Heart right ventricle (tissue), 16 donors: ENCODE data around the gene ACTN4. TPM values are rescaled to one million over a fixed set of nuclear protein-coding genes. Genes with fewer than 3 reads are reported as not detected.
A peak's percentile ranks its signal among the peaks of the same experiment; 100 is the strongest.

Experiments used
- ATAC-seq, 8 donors: fragments of 200-7000 bp; cut with Tn5 transposase; one replicate each; pipeline ENCODE4 v1.9.1; 2020; ENCODE audit warnings: mild to moderate bottlenecking in 8 of 8, moderate library complexity in 8 of 8, moderate number of reproducible peaks in 1 of 8
- DNase-seq, 2 donors: peaks; one replicate each; pipeline ENCODE4 v3.0.0-alpha.2; 2020
- H3K27ac ChIP-seq, 10 donors: fragments of 200-600 bp; sonication (generic) in 2 of 10; one replicate each; pipeline versions ENCODE4 v1.5.0 to v1.8.0; 2020 to 2022; ENCODE audit warnings: mild to moderate bottlenecking in 3 of 10
- H3K27me3 ChIP-seq, 7 donors: fragments of 200-600 bp; one replicate each; pipeline ENCODE4 v1.8.0; 2021 to 2022; ENCODE audit warnings: mild to moderate bottlenecking in 2 of 7
- H3K36me3 ChIP-seq, 9 donors: fragments of 200-600 bp; sonication (generic) in 1 of 9; one replicate each; pipeline versions ENCODE4 v1.5.0 to v1.8.0; 2020 to 2022; ENCODE audit warnings: mild to moderate bottlenecking in 2 of 9
- H3K4me1 ChIP-seq, 9 donors: fragments of 200-600 bp; sonication (generic) in 1 of 9; one replicate each; pipeline versions ENCODE4 v1.5.0 to v1.8.0; 2020 to 2022; ENCODE audit warnings: mild to moderate bottlenecking in 4 of 9
- H3K4me3 ChIP-seq, 10 donors: fragments of 200-600 bp; sonication (generic) in 2 of 10; one replicate each; pipeline versions ENCODE4 v1.5.0 to v1.8.0; 2020 to 2022; ENCODE audit warnings: mild to moderate bottlenecking in 7 of 10, moderate library complexity in 2 of 10
- H3K9me3 ChIP-seq, 11 donors: fragments of 200-600 bp in 10 of 11; sonication (generic) in 2 of 11; one replicate each; pipeline versions ENCODE4 v1.5.0 to v1.8.0; 2013 to 2022; ENCODE audit warnings: mild to moderate bottlenecking in 2 of 11, control low read depth in 1 of 11, moderate library complexity in 1 of 11
- WGBS, 2 donors: extraction: QIAGEN DNeasy Blood & Tissue Kit; methylation state at CpG; one replicate each; pipeline ENCODE4 v1.1.7; 2013; ENCODE audit warnings: inconsistent platforms in 1 of 2; 5-methylcytosine and 5-hydroxymethylcytosine counted together
- intact Hi-C, 10 donors: fragments of 100-400 bp; cut with DNase I; formaldehyde crosslinking; loops; one replicate each; pipeline versions ENCODE4 v1.11.1 to v1.14.2; 2022
- polyA plus RNA-seq, 2 donors: library from polyadenylated mRNA; stranded (reverse); fragments of 200-250 nt; gene quantifications; one replicate each; pipeline ENCODE4 v1.2.3, GENCODE V29; 2013
- total RNA-seq, 10 donors: library from RNA; stranded (reverse); fragmentation: NEBNext Ultra II Directional in 3 of 10; extraction: Animal tissue kit (Norgen Biotek cat#: 25700) in 3 of 10; gene quantifications; one replicate each; pipeline versions ENCODE4 v1.2.1 to v1.2.4, GENCODE V29; 2021 to 2023
- TF ChIP-seq, protein P1 (sequence below), 9 donors: fragments of 200-600 bp; sonication (generic) in 2 of 9; IDR thresholded peaks; one replicate each; pipeline versions ENCODE4 v1.5.0 to v1.8.0; 2021 to 2022; ENCODE audit warnings: antibody characterized with exemption in 9 of 9, mild to moderate bottlenecking in 5 of 9, moderate library complexity in 1 of 9
- donor health status: Arrhythmogenic right ventricular cardiomyopathy.
- donor health status: ischemic (EF 13 %, LVEDD 7.1; RV severe dilation, severe dysfunction).
- donor health status: healthy with polysubstance abuse.
- donor health status: DM: no; HTN: yes; CAD: no.
- donor health status: DM: no; HTN: no; CAD: no.
- donor health status: ischemic (EF 25% LVEDD 6.9; RV normal size, moderate dysfunction).
- donor health status: ischemic (EF 25% LVEDD 5.7; RV mildly dilated, moderate dysfunction).
- donor health status: healthy.
- donor health status: DM: yes; HTN: yes; CAD: no.
- donor health status: Ischemic cardiomyopathy.
- donor health status: ischemic (EF 35%, LVEDD 5.7; RV mildly dilated, moderate dysfunction).
- donor health status: nonischemic (EF 11% LVEDD 7.7; RV severe dilation, severe dysfunction).
- donor health status: DM: yes; HTN: yes; CAD: no.
- donor health status: PGD.
- donor health status: ischemic (EF 29% LVEDD 5.4; RV normal size, mild dysfunction).
- donor health status: nonischemic (EF 23%, LVEDD 6.1; RV moderate dilation, normal function).

The ACTN4 gene
- total and polyA plus RNA-seq, 12 donors = 92.4 to 291 (median 149) TPM

GRCh38 chr19:38723990-38724854 lies 76.8 kb downstream of the ACTN4 start:
- DNase-seq (peak in 1 of 2 donors; percentile 18), ATAC-seq (no peak)
- H3K27me3 ChIP-seq = no peaks in the 10 kb centered on the region
- H3K27ac ChIP-seq = peak overlapping the region in 7 of 10 donors; percentile 82 to 93 (median 91)
- intact Hi-C loops = loop anchor here in 5 of 10 donors (2.0 to 10.0 kb wide), 6 partner anchors 72 to 179 kb away; partner anchors contain the start of genes ACTN4 (in 1 of the 5), ECH1 (in 1 of the 5) and HNRNPL (in 1 of the 5)
- TF ChIP-seq, protein P1, sequence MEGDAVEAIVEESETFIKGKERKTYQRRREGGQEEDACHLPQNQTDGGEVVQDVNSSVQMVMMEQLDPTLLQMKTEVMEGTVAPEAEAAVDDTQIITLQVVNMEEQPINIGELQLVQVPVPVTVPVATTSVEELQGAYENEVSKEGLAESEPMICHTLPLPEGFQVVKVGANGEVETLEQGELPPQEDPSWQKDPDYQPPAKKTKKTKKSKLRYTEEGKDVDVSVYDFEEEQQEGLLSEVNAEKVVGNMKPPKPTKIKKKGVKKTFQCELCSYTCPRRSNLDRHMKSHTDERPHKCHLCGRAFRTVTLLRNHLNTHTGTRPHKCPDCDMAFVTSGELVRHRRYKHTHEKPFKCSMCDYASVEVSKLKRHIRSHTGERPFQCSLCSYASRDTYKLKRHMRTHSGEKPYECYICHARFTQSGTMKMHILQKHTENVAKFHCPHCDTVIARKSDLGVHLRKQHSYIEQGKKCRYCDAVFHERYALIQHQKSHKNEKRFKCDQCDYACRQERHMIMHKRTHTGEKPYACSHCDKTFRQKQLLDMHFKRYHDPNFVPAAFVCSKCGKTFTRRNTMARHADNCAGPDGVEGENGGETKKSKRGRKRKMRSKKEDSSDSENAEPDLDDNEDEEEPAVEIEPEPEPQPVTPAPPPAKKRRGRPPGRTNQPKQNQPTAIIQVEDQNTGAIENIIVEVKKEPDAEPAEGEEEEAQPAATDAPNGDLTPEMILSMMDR (IDR thresholded peaks at IDR 0.05) = no peak
- peaks cover 45 to 89% (median 75%) of the 10 kb centered on the region in 9 donors for H3K4me1 ChIP-seq
- no peaks in the 10 kb centered on the region for H3K9me3 ChIP-seq
- 88 to 89% methylated on average over 42 of the region's 42 CpGs for WGBS, 2 donors
- H3K36me3 ChIP-seq = peaks cover 18 to 98% (median 91%) of the 10 kb centered on the region in 9 donors
- no peak overlapping the region for H3K4me3 ChIP-seq

DNA sequence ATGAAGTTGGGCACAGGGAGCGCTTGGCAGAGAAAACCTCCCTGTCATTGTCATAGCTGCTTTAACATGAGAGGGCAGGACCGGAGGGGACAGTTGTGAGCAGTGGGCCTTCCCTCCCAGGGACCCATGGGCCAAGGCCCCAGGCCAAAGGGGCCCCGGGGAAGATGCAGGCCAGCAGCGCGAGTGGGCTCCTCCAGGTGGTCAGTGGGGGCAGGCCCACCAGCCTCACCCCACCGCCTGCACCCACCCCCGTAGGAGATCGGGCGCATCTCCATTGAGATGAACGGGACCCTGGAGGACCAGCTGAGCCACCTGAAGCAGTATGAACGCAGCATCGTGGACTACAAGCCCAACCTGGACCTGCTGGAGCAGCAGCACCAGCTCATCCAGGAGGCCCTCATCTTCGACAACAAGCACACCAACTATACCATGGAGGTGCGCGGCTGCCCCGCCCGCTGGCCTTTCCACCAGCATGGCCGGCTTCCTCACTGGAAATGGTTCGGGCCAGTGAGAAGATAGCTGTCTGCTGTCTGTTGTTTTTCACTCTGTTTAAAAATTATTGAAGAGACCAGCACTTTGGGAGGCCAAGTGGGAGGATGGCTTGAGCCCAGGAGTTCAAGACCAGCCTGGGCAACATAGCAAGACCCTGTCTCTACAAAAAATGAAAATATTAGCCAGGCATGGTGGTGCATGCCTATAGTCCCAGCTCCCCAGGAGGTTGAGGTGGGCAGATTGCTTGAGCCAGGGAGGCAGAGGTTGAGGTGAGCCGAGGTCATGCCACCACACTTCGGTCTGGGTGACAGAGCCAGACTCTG lies 78.2 kb downstream of the ACTN4 start:
- Histone ChIP-seq H3K27me3 (no peaks in the 10 kb centered on the region), H3K27ac (peak overlapping the region in 7 of 10 donors; percentile 59 to 79 (median 70)), H3K9me3 (no peaks in the 10 kb centered on the region), H3K36me3 (peaks cover 18 to 98% (median 89%) of the 10 kb centered on the region in 9 donors), H3K4me1 (peaks cover 32 to 86% (median 63%) of the 10 kb centered on the region in 9 donors), H3K4me3 (no peak overlapping the region)
- TF ChIP-seq, protein P1 (IDR thresholded peaks at IDR 0.05) = no peak
- 90 to 93% methylated on average over 21 of the region's 21 CpGs for WGBS, 2 donors
- ATAC-seq (no peak), DNase-seq (peak in 1 of 2 donors; percentile 17)
- intact Hi-C loops = loop anchor here in 3 of 10 donors (5.0 to 10.0 kb wide), 3 partner anchors 88 to 181 kb away; partner anchors contain the start of gene ECH1 (in 1 of the 3)

- Histone ChIP-seq H3K4me3 (no peak overlapping the region), H3K36me3 (peaks cover 18 to 98% (median 88%) of the 10 kb centered on the region in 9 donors), H3K9me3 (no peaks in the 10 kb centered on the region), H3K27me3 (no peaks in the 10 kb centered on the region), H3K27ac (peak overlapping the region; percentile 29 to 79 (median 66)), H3K4me1 (peaks cover 26 to 83% (median 57%) of the 10 kb centered on the region in 9 donors)
- TF ChIP-seq, protein P1 (IDR thresholded peaks at IDR 0.05) = no peak
- DNase-seq (peak in 1 of 2 donors; percentile 9), ATAC-seq (no peak)
- 74 to 77% methylated on average over 6 of the region's 6 CpGs for WGBS, 2 donors
- intact Hi-C loops = loop anchor here in 3 of 10 donors (5.0 to 10.0 kb wide), 3 partner anchors 89 to 181 kb away; partner anchors contain the start of gene ECH1 (in 1 of the 3)
Measured at GRCh38 chr19:38726284-38726673, 78.8 kb downstream of the ACTN4 start.
